ENCODE data around the gene ENTPD2.

ENTPD2 gene

GRCh38 chr9:137069508-137070091 lies 15.7 kb upstream of the ENTPD2 start (continued):
- no peak for TF ChIP-seq ZNF513 (tag by site-specific recombination; IDR thresholded peaks at IDR 0.05)

- POLR2A ChIA-PET = interaction anchor here (0.6 to 9.1 kb wide), 11 partner anchors 9 to 354 kb away, joined by 3 to 137 read pairs (median 6); partner anchors contain the start of genes ENTPD2, EXD3, MAN1B1 and NOXA1
- CTCF ChIA-PET = interaction anchor here (0.6 to 11.3 kb wide), 32 partner anchors 8 to 947 kb away, joined by 3 to 237 read pairs (median 5); partner anchors contain the start of genes ABCA2, CYSRT1, ENTPD2 and MAN1B1
These were observed 15.0 kb upstream of the ENTPD2 start for GRCh38 chr9:137068539-137069507.

GRCh38 chr9:137067860-137068538 lies 14.1 kb upstream of the ENTPD2 start:
- Histone ChIP-seq H3K36me3 (ENCODE audit: control insufficient read depth in 2 of 2, insufficient read depth in 1 of 2, low read length in 2 of 2) (peaks cover 0 to 17% of the 10 kb centered on the region in 2 experiments; a peak in 1 of 3 replicates), H3K9me3 (ENCODE audit: control insufficient read depth, insufficient read depth, low read depth, low read length) (no peaks in the 10 kb centered on the region), H3K27ac (ENCODE audit: extremely low read depth, low read depth, low read length) (no peak overlapping the region), H3K4me3 (ENCODE audit: low read depth, low read length) (no peak overlapping the region), H3K4me1 (ENCODE audit: control insufficient read depth, insufficient read depth, low read length) (peaks cover 10% of the 10 kb centered on the region; the same call in 1 of the 2 replicates)
- ChIA-PET CTCF (interaction anchor here (0.6 to 11.3 kb wide), 36 partner anchors 9 to 946 kb away, joined by 3 to 237 read pairs (median 4); partner anchors contain the start of genes ABCA2, CYSRT1, ENTPD2 and MAN1B1), POLR2A (interaction anchor here (0.6 to 9.1 kb wide), 16 partner anchors 9 to 188 kb away, joined by 3 to 137 read pairs (median 4); partner anchors contain the start of genes ENTPD2, MAN1B1, NDOR1 and NPDC1)
- TF ChIP-seq KLF17 (tag by site-specific recombination; IDR thresholded peaks at IDR 0.05) (0 out of 2 replicates have a peak, but pooled peaks have one; percentile 26), ZBTB20 (tag by site-specific recombination; IDR thresholded peaks at IDR 0.05) (peak; percentile 73), ZNF341 (tag by site-specific recombination; IDR thresholded peaks at IDR 0.05; ENCODE audit: low read depth) (peak; percentile 98), GFI1B (tag by site-specific recombination; IDR thresholded peaks at IDR 0.05) (no peak), KLF8 (tag by site-specific recombination; IDR thresholded peaks at IDR 0.05) (no peak), SCRT1 (tag by site-specific recombination; IDR thresholded peaks at IDR 0.05; ENCODE audit: borderline replicate concordance) (no peak), ZNF350 (tag by site-specific recombination; IDR thresholded peaks at IDR 0.05) (no peak)

More at GRCh38 chr9:137068539-137069507, 15.0 kb upstream of the ENTPD2 start:
- peak overlapping the region; percentile 31; the same call in 1 of the 2 replicates for H3K27ac ChIP-seq (ENCODE audit: extremely low read depth, low read depth, low read length)
- H3K36me3 ChIP-seq (ENCODE audit: control insufficient read depth in 2 of 2, insufficient read depth in 1 of 2, low read length in 2 of 2) = peaks cover 0 to 17% of the 10 kb centered on the region in 2 experiments; a peak in 1 of 3 replicates
- no peak overlapping the region for H3K4me3 ChIP-seq (ENCODE audit: low read depth, low read length)
- TF ChIP-seq KLF10 (tag by site-specific recombination; IDR thresholded peaks at IDR 0.05) (0 out of 2 replicates have a peak, but pooled peaks have one; percentile 9), ZNF423 (tag by site-specific recombination; IDR thresholded peaks at IDR 0.05) (no peak), ZNF600 (tag by site-specific recombination; IDR thresholded peaks at IDR 0.05) (peak; percentile 86), PATZ1 (tag by site-specific recombination; IDR thresholded peaks at IDR 0.05) (peak; percentile 40; the same call in 1 of the 2 replicates), ZNF677 (tag by site-specific recombination; IDR thresholded peaks at IDR 0.05) (no peak), ZBTB10 (tag by site-specific recombination; IDR thresholded peaks at IDR 0.05) (0 out of 2 replicates have a peak, but pooled peaks have one; percentile 19), GLIS2 (tag by site-specific recombination; IDR thresholded peaks at IDR 0.05) (peak; percentile 40)
- no peaks in the 10 kb centered on the region for H3K9me3 ChIP-seq (ENCODE audit: control insufficient read depth, insufficient read depth, low read depth, low read length)
- H3K4me1 ChIP-seq (ENCODE audit: control insufficient read depth, insufficient read depth, low read length) = peaks cover 10% of the 10 kb centered on the region; the same call in 1 of the 2 replicates
